Erythroblast (primary cell): Measurements from ENCODE around the gene METTL9.
"Not testable (repeated sequence)": the region's sequence is repeated elsewhere in the genome, so short reads cannot be mapped to it uniquely, and the experiment has no call there.

Experiments
- GATA1 ChIP-seq: IDR thresholded peaks from 2 replicates; pipeline ENCODE4 v1.6.1; 2011; ENCODE audit warnings: low read depth, mild to moderate bottlenecking, control low read depth, low read length, moderate library complexity
- POLR2A ChIP-seq: IDR thresholded peaks from 2 replicates; pipeline ENCODE4 v1.6.1; 2011; ENCODE audit warnings: mild to moderate bottlenecking, low read length

- TF ChIP-seq POLR2A, GATA1: not testable (repeated sequence)
Observed at GRCh38 chr16:21629616-21630539, 30.5 kb downstream of the METTL9 start.
